GM21576 (cell line): ENCODE data around the gene GNAL.

Experiments
- ATAC-seq: cut with Tn5 transposase; IDR thresholded peaks from one replicate; pipeline ENCODE4 v1.9.1; 2021; ENCODE audit warnings: mild to moderate bottlenecking, moderate library complexity; ENCODE audit not compliant: unreplicated experiment

Gene GNAL

GRCh38 chr18:11802158-11802557, 113.1 kb downstream of the GNAL start:
- no peak for ATAC-seq

GRCh38 chr18:11802586-11802985, 113.5 kb downstream of the GNAL start:
- no peak for ATAC-seq

- no peak for ATAC-seq
Measured at GRCh38 chr18:11807233-11807632, 118.2 kb downstream of the GNAL start.

GRCh38 chr18:11808001-11808855, 119.2 kb downstream of the GNAL start:
- no peak for ATAC-seq

- ATAC-seq = no peak
Measured at GRCh38 chr18:11809895-11810294, 120.8 kb downstream of the GNAL start.

GRCh38 chr18:11810379-11810778, 121.3 kb downstream of the GNAL start:
- no peak for ATAC-seq

- no peak for ATAC-seq
Measured at GRCh38 chr18:11811009-11811408, 121.9 kb downstream of the GNAL start.

GRCh38 chr18:11817229-11817628, 128.2 kb downstream of the GNAL start:
- no peak for ATAC-seq

- no peak for ATAC-seq
Measured at GRCh38 chr18:11818486-11819203, 129.6 kb downstream of the GNAL start.

GRCh38 chr18:11819938-11820337, 130.9 kb downstream of the GNAL start:
- no peak for ATAC-seq

- no peak for ATAC-seq
Measured at GRCh38 chr18:11820697-11821096, 131.6 kb downstream of the GNAL start.

- ATAC-seq = no peak
Measured at GRCh38 chr18:11821208-11821607, 132.1 kb downstream of the GNAL start.

GRCh38 chr18:11821643-11822237, 132.7 kb downstream of the GNAL start:
- ATAC-seq = no peak

- ATAC-seq = no peak
Measured at GRCh38 chr18:11823545-11823944, 134.5 kb downstream of the GNAL start.

GRCh38 chr18:11826836-11827235, 137.8 kb downstream of the GNAL start:
- no peak for ATAC-seq

- no peak for ATAC-seq
Measured at GRCh38 chr18:11828786-11829432, 139.8 kb downstream of the GNAL start.

GRCh38 chr18:11830585-11830984, 141.5 kb downstream of the GNAL start:
- no peak for ATAC-seq

GRCh38 chr18:11831921-11832320, 142.9 kb downstream of the GNAL start:
- no peak for ATAC-seq

- ATAC-seq = no peak
Measured at GRCh38 chr18:11834772-11835171, 145.7 kb downstream of the GNAL start.

- no peak for ATAC-seq
Measured at GRCh38 chr18:11839556-11839955, 150.5 kb downstream of the GNAL start.

GRCh38 chr18:11840493-11840892, 151.4 kb downstream of the GNAL start:
- no peak for ATAC-seq
